Stimulated activated CD4-positive, alpha-beta T cell treated with anti-CD3 and anti-CD28 coated beads, Interleukin-4, amount 100 ng/mL, for 1 hour (primary cell): Measurements from ENCODE around the gene IL22RA1.

Source experiments
- DNase-seq: peaks from one replicate; pipeline ENCODE4 v3.0.0-alpha.2; 2020

The IL22RA1 gene

DNA sequence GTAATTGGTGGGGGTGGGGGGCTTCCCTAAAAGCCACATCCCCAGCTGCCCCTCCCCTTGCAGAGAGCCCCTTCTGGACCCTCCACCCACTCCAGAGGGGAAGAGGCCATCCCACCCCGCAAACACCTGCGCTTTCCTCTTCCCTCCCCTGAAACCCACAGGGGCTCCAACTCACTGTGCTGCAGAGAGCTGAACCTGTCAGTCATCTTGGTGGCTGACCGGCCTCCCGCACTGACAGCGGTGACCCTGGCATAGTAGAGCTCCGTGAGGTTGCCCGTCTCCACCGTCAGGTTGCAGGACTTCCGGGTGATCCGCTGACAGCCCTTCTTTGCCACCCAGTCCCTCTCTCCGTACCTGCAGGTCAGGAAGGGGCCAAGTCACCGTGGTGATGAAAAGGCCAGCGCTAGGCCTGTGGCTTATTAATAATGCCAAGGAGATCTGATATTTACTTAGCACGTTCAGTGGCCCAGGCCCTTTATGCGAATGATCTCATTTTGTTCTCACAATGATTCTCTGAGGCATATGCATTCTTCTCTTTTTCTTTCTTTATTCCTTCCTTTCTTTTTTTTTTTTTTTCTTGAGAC, 5.9 kb downstream of the IL22RA1 start:
- no peak for DNase-seq

DNA sequence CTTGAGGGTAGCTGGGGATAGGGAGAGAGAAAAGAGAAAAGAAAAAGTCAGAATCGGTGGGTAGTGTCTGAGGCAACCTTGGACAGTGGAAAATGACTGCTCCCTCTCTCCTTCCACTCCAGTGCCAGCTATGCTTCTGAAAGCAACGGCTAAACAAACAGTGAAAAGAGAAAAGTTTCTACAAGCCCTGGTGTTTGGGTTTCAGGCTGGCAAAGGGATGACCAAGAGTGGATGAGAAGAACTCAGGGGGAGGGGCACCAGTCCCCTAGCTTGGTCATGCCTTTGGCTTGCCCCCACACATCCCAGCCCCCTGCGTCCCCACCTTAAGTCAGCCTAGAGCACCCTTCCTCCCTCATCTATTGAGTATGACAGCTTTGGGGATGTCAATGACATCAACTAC, 8.6 kb downstream of the IL22RA1 start:
- DNase-seq: no peak

DNA sequence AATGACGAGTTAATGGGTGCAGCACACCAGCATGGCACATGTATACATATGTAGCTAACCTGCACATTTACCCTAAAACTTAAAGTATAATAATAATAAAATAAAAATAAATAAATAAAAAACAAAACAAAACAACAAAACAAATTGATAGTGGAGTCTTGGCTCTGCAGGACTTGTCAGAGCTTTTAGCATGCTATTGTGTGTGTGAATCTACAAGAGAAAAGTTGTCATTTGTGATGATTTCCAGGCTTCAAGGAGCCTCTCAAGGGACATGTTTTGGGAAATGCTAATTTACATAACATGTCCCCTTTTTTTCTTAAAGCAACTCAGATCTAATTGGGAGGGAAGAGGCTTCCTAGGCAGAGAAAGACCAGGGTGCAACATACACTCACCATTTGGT, 9.1 kb downstream of the IL22RA1 start:
- DNase-seq: no peak

DNA sequence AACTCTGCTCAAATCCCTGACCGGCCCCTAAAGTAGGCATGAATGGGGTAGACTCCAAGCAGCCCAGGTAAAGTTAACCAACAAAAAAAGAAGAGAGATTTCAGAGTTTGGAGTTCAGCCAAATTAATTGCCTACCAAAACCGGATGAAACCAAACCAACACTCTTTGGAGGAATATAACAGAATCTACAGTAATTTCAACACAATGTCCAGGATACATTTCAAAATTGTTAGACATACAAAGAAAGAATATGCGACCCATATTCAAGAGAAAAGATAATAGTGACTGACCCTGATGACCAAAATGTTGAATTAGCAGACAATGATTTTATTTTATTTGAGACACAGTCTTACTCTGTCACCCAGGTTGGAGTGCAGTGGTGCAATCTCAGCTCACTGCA, 12.6 kb downstream of the IL22RA1 start:
- DNase-seq: no peak

DNA sequence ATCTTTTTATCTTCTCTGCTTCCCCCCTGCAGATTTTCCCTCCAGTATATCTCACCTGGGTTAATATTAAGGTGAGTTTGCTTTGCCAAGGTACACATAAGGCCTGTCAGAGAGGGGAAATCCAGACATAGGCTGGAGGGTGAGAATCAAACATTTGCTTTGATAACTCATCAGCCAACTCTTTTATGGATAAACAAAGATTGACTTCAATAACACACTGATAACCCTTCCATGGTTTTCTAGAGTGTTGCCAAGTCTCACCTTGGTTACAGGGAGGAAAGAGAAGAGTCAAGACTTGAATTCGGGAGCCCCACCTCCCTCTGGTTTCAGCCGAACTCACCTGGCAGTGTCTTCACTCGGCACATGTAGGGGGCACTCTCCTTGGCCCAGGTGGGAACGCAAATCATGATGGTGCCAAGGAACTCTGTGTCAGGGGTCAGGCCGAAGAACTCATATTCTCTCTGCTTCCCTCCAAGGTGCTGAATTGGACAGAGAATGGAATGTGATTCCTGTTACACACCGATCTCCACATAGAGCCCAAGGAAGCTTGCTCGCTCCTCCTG, 15.1 kb downstream of the IL22RA1 start:
- DNase-seq: no peak

DNA sequence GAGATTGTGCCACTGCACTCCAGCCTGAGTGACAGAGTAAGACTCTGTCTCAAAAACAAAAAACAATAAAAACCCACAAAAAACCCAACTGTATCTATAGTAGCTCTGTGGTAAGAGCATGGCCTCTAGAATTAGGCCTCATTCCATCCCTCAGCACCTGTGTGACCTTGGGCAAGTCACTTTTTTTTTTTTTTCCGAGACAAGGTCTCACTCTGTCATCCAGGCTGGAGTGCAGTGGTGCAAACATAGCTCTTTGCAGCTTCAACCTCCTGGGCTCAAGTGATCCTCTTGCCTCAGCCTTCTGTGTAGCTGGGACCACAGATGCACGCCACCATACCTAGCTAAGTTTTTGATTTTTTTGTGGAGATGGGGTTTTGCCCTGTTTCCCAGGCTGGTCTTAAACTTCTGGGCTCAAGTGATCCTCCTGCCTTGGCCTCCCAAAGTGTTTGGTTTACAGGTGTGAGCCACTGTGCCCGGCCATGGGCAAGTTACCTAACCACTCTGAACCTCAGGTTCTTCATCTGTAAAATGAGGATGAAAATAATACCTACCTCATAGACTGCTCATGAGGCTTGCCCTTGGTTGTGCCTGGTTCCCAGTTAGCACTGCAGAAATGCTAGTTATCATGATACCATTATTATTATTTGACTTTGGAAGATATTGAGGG, 15.7 kb downstream of the IL22RA1 start:
- DNase-seq: no peak

DNA sequence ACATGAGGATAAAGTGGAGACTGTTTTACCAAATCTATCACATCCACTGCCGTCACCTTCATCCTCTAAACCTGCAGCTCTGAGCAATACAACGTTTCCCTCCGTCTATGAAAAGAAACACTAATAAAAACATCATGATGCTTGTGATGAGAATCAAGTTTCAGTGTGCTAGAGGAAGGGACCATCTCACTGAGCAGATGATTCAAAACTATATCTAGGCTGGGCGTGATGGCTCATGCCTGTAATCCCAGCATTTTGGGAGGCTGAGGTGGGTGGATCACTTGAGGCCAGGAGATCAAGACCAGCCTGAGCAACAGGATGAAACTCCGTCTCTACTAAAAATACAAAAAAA, 16.3 kb downstream of the IL22RA1 start:
- no peak for DNase-seq

DNA sequence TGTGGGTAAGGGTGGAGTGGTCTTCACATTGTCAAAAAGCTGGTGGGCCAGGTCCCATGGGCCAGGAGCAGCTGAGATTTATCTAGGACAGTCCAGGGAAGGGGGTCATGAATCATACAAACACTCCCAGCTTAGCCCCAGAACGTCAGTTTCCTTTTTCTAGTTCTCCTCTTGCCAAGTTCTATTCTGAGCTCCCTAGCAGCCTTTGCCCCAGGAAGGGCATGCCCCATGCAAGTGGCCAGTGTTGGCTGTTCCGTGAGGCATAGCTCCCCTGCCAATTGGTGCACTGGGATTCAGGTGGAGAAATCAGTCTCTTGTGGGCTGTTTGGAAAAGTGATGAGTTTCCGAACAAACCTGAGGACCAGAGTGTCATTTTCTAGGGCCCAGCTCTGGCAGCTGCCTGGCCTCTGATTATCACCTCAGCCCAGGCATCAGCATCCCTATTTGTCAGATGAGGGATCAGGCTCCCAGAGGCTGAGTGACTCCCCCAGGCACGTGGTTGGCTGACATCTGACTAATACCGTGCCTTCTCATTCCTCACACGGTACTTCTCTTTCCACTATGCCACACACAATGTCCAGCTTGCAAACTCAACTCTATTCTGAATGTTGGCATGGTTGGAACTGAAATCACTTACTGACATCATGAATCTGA, 16.8 kb downstream of the IL22RA1 start:
- no peak for DNase-seq

DNA sequence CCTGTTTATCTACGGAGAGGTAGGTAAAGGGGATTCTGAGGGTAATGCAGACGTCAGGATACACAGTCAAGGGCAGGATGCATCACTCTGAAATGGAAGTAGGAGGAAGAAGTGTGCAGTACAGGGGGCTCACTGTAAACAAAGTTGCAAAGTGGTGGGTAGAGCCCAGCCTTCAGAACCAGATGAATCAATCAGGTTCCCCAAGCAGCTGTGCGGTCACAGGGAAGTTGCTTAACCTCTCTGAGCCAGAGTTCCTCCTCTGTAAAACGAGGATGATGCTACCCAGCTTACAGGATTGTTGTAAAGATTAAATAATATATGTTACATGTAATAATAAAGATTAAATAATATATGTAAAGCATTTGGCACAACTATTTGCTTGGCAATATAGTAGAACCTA, 17.5 kb downstream of the IL22RA1 start:
- no peak for DNase-seq

DNA sequence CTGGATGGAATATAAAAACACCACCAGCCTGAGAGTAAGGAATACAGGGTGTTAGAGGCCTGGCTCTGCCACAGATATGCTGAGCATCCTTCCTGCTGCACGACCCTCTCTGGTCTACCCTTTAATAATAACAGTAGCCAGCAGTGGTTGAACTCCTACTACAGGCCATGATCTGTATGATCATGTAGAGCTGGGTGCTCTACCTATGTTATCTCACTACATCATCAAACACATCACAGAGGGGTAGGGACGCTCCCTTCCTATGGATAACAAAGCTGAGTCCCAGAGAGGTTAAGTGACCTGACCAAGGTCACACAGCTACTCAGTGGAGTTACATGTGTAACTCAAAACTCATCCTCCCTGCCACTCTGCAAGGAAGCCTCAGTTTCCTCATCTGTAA, 18.0 kb downstream of the IL22RA1 start:
- DNase-seq: no peak

DNA sequence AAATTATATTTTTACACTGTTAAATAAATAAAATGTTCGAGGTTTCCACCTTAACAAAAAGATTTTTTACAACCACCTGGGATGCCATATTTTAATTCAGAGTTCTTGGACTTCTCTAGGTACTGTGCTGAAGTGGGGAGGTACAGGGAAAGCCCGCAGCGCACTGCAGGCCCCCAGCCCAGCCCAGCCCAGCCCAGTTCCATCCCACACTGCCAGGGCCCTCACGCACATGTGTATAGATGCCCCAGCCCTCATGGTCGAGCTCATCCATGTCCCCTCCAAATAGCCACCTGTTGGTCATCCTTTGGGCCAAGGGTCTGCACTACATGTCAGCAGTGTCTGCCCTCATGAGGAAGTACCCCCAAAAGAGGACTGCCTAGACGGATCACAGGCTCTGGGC, 19.3 kb downstream of the IL22RA1 start:
- no peak for DNase-seq

DNA sequence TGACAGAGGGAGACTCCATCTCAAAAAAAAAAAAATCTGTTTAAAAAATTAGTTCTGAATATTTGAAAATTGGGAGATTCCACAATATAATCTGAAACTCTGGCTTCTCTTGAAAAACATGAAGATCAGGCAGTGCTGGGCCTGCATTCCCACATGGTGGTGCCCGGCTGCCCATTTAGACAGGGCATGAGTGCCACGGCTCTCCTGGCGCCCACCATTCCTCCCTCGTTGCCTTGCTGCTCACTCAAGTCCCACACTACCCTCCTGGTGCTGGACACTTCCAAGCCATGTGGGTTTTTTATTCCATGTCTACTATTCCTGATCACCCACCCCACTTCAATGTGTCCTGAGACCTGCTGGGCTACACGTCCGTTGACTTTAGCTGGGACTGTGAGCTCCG, 20.2 kb downstream of the IL22RA1 start:
- DNase-seq: no peak

DNA sequence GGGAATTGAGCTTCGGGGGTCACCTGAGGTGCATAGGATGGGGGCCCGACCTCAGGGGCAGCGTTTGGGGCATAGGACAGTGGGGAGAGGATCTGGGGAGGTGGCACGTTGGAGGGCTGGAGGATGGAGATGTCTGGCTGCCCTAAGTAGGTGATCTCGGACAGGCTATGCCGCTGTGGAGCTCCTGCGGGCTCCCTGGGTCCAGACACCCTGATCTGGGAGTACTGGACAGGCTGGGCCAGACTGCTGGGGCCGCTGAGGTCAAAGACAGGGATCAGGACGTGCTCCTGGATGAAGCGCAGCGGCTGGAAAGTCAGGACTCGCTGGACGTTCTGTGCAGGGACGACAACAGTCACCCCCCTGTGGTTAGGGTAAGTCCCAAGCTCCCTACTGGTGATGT, 21.5 kb downstream of the IL22RA1 start:
- no peak for DNase-seq

DNA sequence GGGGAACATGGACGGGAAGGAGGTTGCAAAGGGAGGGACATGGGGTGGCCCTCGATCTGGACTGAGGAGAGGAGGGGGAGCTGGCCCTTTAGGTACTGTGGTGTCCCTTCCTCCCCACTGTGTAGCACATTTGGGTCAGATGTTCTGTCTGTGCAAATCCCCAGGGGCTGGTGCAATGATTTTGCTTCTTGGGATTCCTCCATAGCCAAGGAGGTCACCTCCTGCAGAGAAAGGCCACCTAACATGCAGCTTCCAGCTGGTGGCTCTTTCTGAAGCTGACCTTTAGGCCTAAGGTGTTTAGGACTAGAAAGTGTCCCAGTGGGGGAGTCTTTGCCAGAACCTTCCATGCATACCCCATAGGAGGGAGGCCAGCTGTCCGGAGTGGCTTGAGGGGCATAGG, 22.0 kb downstream of the IL22RA1 start:
- DNase-seq: no peak

DNA sequence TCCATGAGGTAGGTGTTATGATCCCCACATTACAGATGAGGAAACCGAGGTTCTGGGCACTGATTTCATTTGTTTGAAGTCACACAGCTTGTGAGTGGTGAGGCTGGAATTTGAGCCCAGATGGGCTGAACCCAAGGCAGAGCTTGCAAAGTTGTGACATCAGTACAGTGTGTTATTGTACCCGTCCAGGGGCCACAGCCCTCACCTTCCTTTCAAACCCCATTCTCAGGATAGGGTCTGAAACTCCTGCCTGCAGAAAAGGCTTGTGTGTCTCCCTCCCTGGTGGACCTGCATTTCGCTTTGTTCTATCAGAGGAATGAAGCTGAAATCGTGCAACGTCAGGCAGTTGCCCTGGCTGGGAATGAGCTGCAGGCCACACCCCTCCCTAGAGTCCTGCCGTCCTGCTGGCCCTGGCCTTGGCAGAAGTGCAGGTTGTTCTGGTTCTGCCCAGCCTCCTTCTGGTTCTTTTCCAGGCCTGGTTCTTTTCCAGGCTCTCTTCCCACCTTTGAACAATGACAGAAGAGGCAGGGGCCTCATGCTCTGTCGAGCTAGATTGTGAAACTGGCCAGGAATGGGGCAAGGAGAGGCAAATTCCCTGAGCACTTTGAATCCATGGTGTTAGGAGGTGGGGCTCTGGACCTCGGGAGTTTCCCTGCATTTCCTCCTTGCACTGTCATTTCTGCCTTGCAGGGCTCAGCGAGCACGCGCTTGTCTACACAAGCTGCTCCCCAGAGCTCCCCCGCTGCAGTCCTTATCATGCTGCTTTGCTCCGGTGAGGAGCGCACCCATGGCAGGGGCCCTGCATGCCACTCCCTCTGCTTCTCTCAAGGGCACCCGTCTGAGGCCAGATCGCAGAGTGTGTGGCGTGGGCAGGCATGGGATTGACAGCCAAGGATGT, 22.8 kb downstream of the IL22RA1 start:
- DNase-seq: no peak

DNA sequence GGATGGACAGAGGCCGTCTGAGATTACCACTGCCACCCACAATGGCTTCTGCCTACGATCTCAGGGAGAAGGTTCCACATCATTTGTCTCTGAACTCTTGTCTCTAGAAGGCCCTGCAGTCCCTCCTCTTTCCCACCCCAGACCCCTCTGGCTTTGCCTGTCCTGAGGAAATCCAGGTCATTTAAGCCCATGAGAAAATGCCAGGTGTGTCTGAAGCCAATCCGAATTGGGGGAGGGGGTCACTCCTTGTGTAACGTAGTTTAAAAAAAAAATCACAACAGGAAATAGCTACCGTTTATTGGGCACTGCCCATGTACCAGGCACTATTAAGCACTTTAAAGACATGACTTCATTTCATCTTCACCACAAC, 23.5 kb downstream of the IL22RA1 start:
- no peak for DNase-seq

DNA sequence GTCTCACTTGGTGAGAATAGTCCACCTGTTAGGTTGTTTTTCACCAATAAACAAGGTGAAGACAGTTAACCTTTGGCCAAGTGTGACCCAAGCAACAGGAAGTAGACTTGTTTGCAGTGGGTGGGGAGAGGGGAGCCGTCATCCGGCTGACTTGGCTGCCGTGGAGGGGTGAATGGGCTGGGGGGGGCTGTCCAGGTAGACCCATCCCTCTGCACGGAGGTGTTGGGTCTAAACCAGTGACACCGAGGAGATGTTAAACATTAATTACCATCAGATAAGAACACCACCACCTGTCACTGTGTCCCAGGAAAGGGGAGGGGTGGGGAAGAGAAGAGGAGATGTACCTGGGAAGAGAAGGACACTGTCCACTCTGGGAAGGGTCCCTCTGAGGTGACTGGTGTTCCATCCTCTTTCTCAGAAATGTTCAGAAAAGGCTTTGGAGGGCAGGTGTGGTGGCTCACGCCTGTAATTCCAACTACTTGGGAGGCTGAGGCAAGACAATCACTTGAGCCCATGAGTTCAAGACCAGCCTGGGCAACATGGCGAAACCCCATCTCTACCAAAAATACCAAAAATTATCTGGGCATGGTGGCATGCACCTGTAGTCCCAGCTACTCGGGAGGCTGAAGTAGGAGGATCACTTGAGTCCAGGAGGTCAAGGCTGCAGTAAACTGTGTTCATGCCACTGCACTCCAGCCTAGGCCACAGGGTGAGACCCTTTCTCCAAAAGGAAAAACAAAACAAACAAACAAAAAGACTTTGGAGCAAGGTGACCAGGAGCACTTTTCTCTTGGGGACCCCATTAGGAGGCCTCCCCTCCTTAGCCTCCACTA, 24.3 kb downstream of the IL22RA1 start:
- no peak for DNase-seq

DNA sequence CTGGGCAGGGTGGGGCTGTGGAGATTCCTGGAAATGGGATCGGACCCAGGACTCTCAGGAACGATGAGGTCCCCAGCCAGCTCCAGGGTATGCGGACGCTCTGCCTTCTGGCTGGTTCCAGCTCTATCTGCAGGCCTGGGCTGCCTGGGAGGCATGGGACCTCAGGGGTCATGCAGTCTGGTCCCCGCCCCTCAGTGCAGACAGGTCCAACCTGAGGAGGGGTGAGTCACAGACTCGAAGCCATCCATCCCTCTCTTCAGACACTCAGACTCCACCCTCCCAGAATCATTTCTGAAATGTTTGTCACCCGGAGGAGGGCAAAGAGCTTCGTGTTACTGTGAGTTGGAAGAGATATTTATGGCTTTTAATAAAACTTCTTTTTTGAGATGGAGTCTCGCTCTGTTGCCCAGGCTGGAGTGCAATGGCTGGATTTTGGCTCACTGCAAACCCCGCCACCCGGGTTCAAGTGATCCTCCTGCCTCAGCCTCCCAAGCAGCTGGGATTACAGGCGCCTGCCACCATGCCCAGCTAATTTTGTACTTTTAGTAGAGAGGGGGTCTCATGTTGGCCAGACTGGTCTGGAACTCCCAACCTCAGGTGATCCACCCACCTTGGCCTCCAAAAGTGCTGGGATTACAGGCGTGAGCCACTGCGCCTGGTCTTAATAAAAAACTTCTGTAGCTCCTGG, 25.1 kb downstream of the IL22RA1 start:
- DNase-seq: no peak

DNA sequence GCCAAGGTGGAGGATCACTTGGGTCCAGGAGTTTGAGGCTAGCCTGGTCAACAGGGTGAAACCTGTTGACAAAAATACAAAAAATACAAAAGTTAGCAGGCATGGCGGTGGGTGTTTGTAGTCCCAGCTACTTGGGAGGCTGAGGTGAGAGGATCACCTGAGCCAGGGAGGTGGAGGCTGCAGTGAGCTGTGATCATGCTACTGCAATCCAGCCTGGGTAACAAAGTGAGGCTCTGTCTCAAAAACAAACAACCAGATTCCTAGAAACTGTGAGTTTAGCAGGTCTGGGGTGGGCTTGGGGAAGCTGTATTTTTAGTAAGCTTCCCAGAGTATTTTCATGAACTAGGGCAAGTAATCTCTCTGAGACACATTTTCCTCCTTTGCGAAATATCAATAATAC, 25.8 kb downstream of the IL22RA1 start:
- no peak for DNase-seq

DNA sequence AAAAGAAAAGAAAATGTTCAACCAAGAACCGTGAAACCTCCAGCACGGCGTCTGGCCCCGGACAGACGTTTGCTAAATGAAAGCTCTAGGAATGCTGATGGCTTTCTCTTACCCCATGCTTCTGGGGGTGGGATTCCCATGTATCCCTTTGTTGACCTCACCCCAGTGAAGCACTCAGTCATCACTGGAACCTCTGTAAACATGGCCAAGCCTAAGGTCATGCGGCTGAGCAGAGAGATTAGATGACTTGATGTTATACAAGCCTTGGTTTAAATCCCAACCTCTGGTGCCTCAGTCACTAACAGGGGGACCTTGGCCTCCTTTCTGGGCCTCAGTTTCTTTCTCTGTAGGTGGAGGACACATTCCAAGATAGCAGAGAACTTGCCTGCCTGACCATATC, 28.2 kb downstream of the IL22RA1 start:
- no peak for DNase-seq

DNA sequence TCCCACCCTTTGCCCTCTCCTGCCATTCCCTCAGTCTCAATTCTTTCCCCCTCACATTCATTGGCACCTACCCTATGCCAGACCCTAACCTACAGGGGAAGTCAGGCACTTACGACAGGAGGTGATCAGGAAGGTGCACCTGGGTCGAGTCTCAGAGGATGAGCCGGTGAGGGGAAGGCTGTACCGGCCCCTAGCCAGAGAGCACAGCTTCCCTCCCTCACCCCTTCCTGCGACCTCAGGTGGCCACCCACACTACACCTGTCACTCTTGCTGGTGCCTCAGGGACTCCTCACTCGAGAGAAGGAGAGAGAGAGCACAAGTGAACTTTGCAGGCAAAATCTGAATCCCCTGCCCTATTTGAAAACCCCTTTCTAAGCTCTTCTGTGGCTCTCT, 29.3 kb downstream of the IL22RA1 start:
- DNase-seq: no peak
